Prostate gland (tissue), 2 donors: ENCODE data around the gene SIPA1L3.

Source experiments
- CTCF ChIP-seq, 4 experiments: fragments of 200-600 bp in 2 of 4; fragments of 450-650 bp in 2 of 4; sonication (generic) in 2 of 4; IDR thresholded peaks; 1 replicate in 3 of 4; 2 replicates in 1 of 4; pipeline ENCODE4 v1.5.1; 2016 to 2019; ENCODE audit warnings: antibody characterized with exemption in 4 of 4, mild to moderate bottlenecking in 2 of 4, moderate library complexity in 2 of 4
- POLR2A ChIP-seq: fragments of 450-650 bp; IDR thresholded peaks from one replicate; pipeline ENCODE4 v1.6.1; 2016; ENCODE audit warnings: antibody characterized with exemption, mild to moderate bottlenecking
- POLR2AphosphoS5 ChIP-seq: sonication (generic); formaldehyde crosslinking; IDR thresholded peaks from one replicate; pipeline ENCODE4 v1.6.1; 2017; ENCODE audit warnings: antibody characterized with exemption

GRCh38 chr19:37966211-37966661 is 59.2 kb downstream of the SIPA1L3 start:
- no peak for TF ChIP-seq POLR2A
- TF ChIP-seq CTCF (IDR thresholded peaks at IDR 0.05) = no peak
- peak; percentile 10 for TF ChIP-seq POLR2AphosphoS5
